NCI-H526 treated with DMSO at 0.1 percent for 48 hours (cell line): ENCODE measurements around the gene LAGE3.
A peak's percentile ranks its signal among the peaks of the same experiment; 100 is the strongest.

ENCODE experiments used
- DNase-seq: peaks from one replicate; lab custom pipeline; 2025; lab: John Stamatoyannopoulos, UW

The LAGE3 gene

DNA sequence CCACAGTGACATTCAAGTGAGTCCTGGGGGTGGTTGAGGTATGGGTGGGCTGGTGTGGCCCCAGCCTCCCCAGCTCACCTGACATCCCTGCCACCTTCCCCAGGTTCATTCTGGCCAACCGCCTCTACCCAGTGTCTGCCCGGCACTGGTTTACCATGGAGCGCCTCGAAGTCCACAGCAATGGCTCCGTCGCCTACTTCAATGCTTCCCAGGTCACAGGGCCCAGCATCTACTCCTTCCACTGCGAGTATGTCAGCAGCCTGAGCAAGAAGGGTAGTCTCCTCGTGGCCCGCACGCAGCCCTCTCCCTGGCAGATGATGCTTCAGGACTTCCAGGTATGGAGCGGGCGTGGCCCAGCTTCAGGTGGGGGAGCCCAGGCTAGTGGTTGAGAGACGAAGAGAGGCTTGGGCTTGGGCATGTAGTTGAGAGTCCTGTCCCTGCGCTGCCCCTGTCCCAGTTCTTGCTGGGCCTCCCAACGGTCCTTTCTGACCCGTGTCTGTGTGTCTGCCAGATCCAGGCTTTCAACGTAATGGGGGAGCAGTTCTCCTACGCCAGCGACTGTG is 43.8 kb downstream of the LAGE3 start:
- no peak for DNase-seq

GRCh38 chrX:154434394-154435168 is 44.5 kb downstream of the LAGE3 start:
- DNase-seq: no peak

- DNase-seq: no peak
Observed at GRCh38 chrX:154433605-154434004, 45.5 kb downstream of the LAGE3 start.

GRCh38 chrX:154432210-154432609 is 46.9 kb downstream of the LAGE3 start:
- DNase-seq: no peak

- no peak for DNase-seq
Observed at GRCh38 chrX:154431341-154431740, 47.7 kb downstream of the LAGE3 start.

GRCh38 chrX:154430916-154431315 is 48.2 kb downstream of the LAGE3 start:
- DNase-seq: no peak

DNA sequence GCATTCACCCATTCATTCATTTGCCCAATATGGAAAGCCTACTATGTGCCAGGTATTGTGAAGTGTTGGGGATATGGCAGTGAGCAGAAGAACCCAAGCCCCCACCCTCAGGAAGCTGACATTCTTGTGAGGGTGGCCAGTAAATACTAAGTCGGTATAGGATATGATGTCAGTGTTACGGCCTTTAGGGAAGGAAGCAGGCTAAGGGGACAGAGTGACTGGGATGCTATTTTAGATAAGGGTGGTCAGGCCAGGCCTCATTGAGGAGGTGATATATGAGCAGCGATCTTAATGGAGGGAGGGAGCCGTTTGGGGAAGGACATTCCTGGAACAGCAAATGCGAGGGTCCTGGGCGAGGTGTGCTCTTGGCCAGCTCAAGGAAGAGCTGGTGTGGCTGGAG is 48.6 kb downstream of the LAGE3 start:
- DNase-seq: no peak

GRCh38 chrX:154429711-154430110 is 49.4 kb downstream of the LAGE3 start:
- no peak for DNase-seq

GRCh38 chrX:154428176-154429171 is 50.6 kb downstream of the LAGE3 start, which contains the start of gene ATP6AP1:
TSS of gene ATP6AP1 (plus strand) at chrX:154428677. CDS start at chrX:154428693, 16 bp downstream.
- DNase-seq: peak; percentile 97
